K562 (cell line): Measurements from ENCODE around the gene ECI2. TPM values are rescaled to one million over a fixed set of nuclear protein-coding genes. Genes with fewer than 3 reads are reported as not detected.

Experiments
- BMI1 ChIP-seq: fragments of 150-350 bp; IDR thresholded peaks from 2 replicates; pipeline ENCODE4 v1.6.1; 2014; ENCODE audit warnings: low read length
- CGGBP1 ChIP-seq: fragments of 250-450 bp; sonication (Bioruptor Pico); IDR thresholded peaks from 2 replicates; pipeline ENCODE4 v1.9.0; 2021; ENCODE audit warnings: mild to moderate bottlenecking
- CREB5 ChIP-seq: fragments of 250-450 bp; sonication (Bioruptor Pico); IDR thresholded peaks from 2 replicates; pipeline ENCODE4 v1.5.0; 2020; ENCODE audit warnings: mild to moderate bottlenecking
- SMAD4 ChIP-seq: fragments of 250-450 bp; sonication (Bioruptor Pico); conservative IDR thresholded peaks from 2 replicates; pipeline ENCODE4 v1.8.0; 2021; ENCODE audit warnings: inconsistent platforms, mild to moderate bottlenecking, moderate library complexity
- SRSF7 ChIP-seq: fragments of 200-400 bp; formaldehyde crosslinking; optimal IDR thresholded peaks from 2 replicates; pipeline ENCODE3; 2017; ENCODE audit warnings: mild to moderate bottlenecking, low read depth, low read length
- ZNF407 ChIP-seq: fragments of 450-650 bp; IDR thresholded peaks from 2 replicates; pipeline ENCODE4 v1.6.1; 2016; ENCODE audit warnings: low read depth
- polyA plus RNA-seq, 8 experiments: library from polyadenylated mRNA; depleted of rRNA in 4 of 8; stranded (reverse) in 5 of 8; unstranded in 3 of 8; fragments of >200 nt; fragmentation: Nextera tagmentation in 2 of 8; fragmentation: Illumina TruSeq in 1 of 8; extraction: Ambion mirVana in 2 of 8; extraction: Trizol in 1 of 8; gene quantifications; 2 replicates each; pipeline versions ENCODE4 v1.2.1 to v1.2.3, GENCODE V29; 2011 to 2014; ENCODE audit warnings: inconsistent platforms in 1 of 8, missing spikeins in 1 of 8
- total RNA-seq, 7 experiments: library from RNA; depleted of rRNA in 6 of 7; stranded (reverse); fragments of >200 nt in 6 of 7; fragmentation: Illumina TruSeq in 2 of 7; extraction: Trizol in 2 of 7; gene quantifications; 2 replicates each; pipeline versions ENCODE4 v1.2.1 to v1.2.3, GENCODE V29; 2011 to 2021; ENCODE audit warnings: low replicate concordance in 1 of 7

Gene ECI2
- total and polyA plus RNA-seq, 9 of the 15 experiments (the other 6 are each of a cell fraction or from before 2014, with no cell fraction given): 80.7 to 377 (median 142) TPM

- TF ChIP-seq ZNF407 (no peak), CGGBP1 (no peak), SRSF7 (no peak), BMI1 (no peak), CREB5 (CRISPR knock-in tag) (no peak), SMAD4 (CRISPR knock-in tag) (no peak)
Observed at GRCh38 chr6:4113649-4114048, 21.7 kb downstream of the ECI2 start (continued).
